ENCODE results near the gene EPHB4. TPM values are rescaled to one million over a fixed set of nuclear protein-coding genes. Genes with fewer than 3 reads are reported as not detected.

EPHB4 gene
- total RNA-seq, 1 donor from 2014 or later: 88.9 TPM

GRCh38 chr7:100865938-100866728, 38.8 kb upstream of the EPHB4 start:
- Mint-ChIP-seq H3K9me3 (ENCODE audit: unreplicated experiment) (no peaks in the 10 kb centered on the region), H3K36me3 (ENCODE audit: unreplicated experiment) (peaks cover 3% of the 10 kb centered on the region), H3K4me3 (ENCODE audit: unreplicated experiment) (peak overlapping the region; percentile 96), H3K4me1 (ENCODE audit: unreplicated experiment) (peaks cover 32% of the 10 kb centered on the region), H3K27me3 (ENCODE audit: unreplicated experiment) (no peaks in the 10 kb centered on the region), H3K27ac (ENCODE audit: unreplicated experiment) (peak overlapping the region; percentile 96)
- TF ChIP-seq CTCF (IDR thresholded peaks at IDR 0.05): no peak
- no peak for DNase-seq (ENCODE audit: extremely low spot score, unreplicated experiment)

GRCh38 chr7:100865372-100865911, 38.1 kb upstream of the EPHB4 start:
- Mint-ChIP-seq H3K4me1 (ENCODE audit: unreplicated experiment) (peaks cover 29% of the 10 kb centered on the region), H3K36me3 (ENCODE audit: unreplicated experiment) (peaks cover 7% of the 10 kb centered on the region), H3K9me3 (ENCODE audit: unreplicated experiment) (no peaks in the 10 kb centered on the region), H3K27ac (ENCODE audit: unreplicated experiment) (peak overlapping the region; percentile 52), H3K4me3 (ENCODE audit: unreplicated experiment) (no peak overlapping the region), H3K27me3 (ENCODE audit: unreplicated experiment) (no peaks in the 10 kb centered on the region)
- no peak for TF ChIP-seq CTCF (IDR thresholded peaks at IDR 0.05)
- no peak for DNase-seq (ENCODE audit: extremely low spot score, unreplicated experiment)

- no peak overlapping the region for H3K4me3 Mint-ChIP-seq (ENCODE audit: unreplicated experiment)
- no peaks in the 10 kb centered on the region for H3K9me3 Mint-ChIP-seq (ENCODE audit: unreplicated experiment)
- peaks cover 28% of the 10 kb centered on the region for H3K4me1 Mint-ChIP-seq (ENCODE audit: unreplicated experiment)
- no peak overlapping the region for H3K27ac Mint-ChIP-seq (ENCODE audit: unreplicated experiment)
- no peaks in the 10 kb centered on the region for H3K27me3 Mint-ChIP-seq (ENCODE audit: unreplicated experiment)
- peaks cover 12% of the 10 kb centered on the region for H3K36me3 Mint-ChIP-seq (ENCODE audit: unreplicated experiment)
- no peak for DNase-seq (ENCODE audit: extremely low spot score, unreplicated experiment)
- no peak for TF ChIP-seq CTCF (IDR thresholded peaks at IDR 0.05)
Observed at GRCh38 chr7:100864263-100864845, 37.0 kb upstream of the EPHB4 start.

- H3K27ac Mint-ChIP-seq (ENCODE audit: unreplicated experiment): no peak overlapping the region
- no peak for TF ChIP-seq CTCF (IDR thresholded peaks at IDR 0.05)
- no peaks in the 10 kb centered on the region for H3K9me3 Mint-ChIP-seq (ENCODE audit: unreplicated experiment)
- H3K27me3 Mint-ChIP-seq (ENCODE audit: unreplicated experiment): no peaks in the 10 kb centered on the region
- H3K4me3 Mint-ChIP-seq (ENCODE audit: unreplicated experiment): no peak overlapping the region
- H3K36me3 Mint-ChIP-seq (ENCODE audit: unreplicated experiment): peaks cover 12% of the 10 kb centered on the region
- no peak for DNase-seq (ENCODE audit: extremely low spot score, unreplicated experiment)
- H3K4me1 Mint-ChIP-seq (ENCODE audit: unreplicated experiment): peaks cover 22% of the 10 kb centered on the region
Observed at GRCh38 chr7:100863406-100863950, 36.2 kb upstream of the EPHB4 start.

- Mint-ChIP-seq H3K27me3 (ENCODE audit: unreplicated experiment) (no peaks in the 10 kb centered on the region), H3K4me3 (ENCODE audit: unreplicated experiment) (no peak overlapping the region), H3K36me3 (ENCODE audit: unreplicated experiment) (peaks cover 10% of the 10 kb centered on the region), H3K9me3 (ENCODE audit: unreplicated experiment) (no peaks in the 10 kb centered on the region), H3K27ac (ENCODE audit: unreplicated experiment) (no peak overlapping the region), H3K4me1 (ENCODE audit: unreplicated experiment) (peaks cover 17% of the 10 kb centered on the region)
- no peak for TF ChIP-seq CTCF (IDR thresholded peaks at IDR 0.05)
- no peak for DNase-seq (ENCODE audit: extremely low spot score, unreplicated experiment)
Observed at GRCh38 chr7:100861616-100861985, 34.3 kb upstream of the EPHB4 start.
